Epithelial cell of proximal tubule (primary cell): Measurements from ENCODE around the gene RAPGEF1. TPM values are rescaled to one million over a fixed set of nuclear protein-coding genes. Genes with fewer than 3 reads are reported as not detected.

Experiments
- DNase-seq: peaks from one replicate; pipeline ENCODE4 v3.0.0-alpha.2; 2011; ENCODE audit warnings: low read depth
- H3K4me3 ChIP-seq: 2 replicates; pipeline ENCODE4 v1.5.1; 2011; ENCODE audit warnings: low read depth, mild to moderate bottlenecking, low read length
- CTCF ChIP-seq: conservative IDR thresholded peaks from 2 replicates; pipeline ENCODE4 v1.5.1; 2012; ENCODE audit warnings: low read depth, mild to moderate bottlenecking, low read length
- total RNA-seq: library from RNA; depleted of rRNA; stranded (reverse); fragments of >200 nt; gene quantifications from 2 replicates; pipeline ENCODE4 v1.2.3, GENCODE V29; 2015

Gene RAPGEF1
- total RNA-seq, 1 donor from 2014 or later, result 34.8 TPM

- TF ChIP-seq CTCF, result no peak
- no peak for DNase-seq
- H3K4me3 ChIP-seq, result no peak overlapping the region
Observed at GRCh38 chr9:131610231-131610761, 129.6 kb downstream of the RAPGEF1 start.

- TF ChIP-seq CTCF, result no peak
- no peak for DNase-seq
- H3K4me3 ChIP-seq, result no peak overlapping the region
Observed at GRCh38 chr9:131609099-131609830, 130.6 kb downstream of the RAPGEF1 start.

- DNase-seq, result peak; percentile 43
- H3K4me3 ChIP-seq, result no peak overlapping the region
- no peak for TF ChIP-seq CTCF
Observed at GRCh38 chr9:131608493-131609037, 131.3 kb downstream of the RAPGEF1 start.

- no peak overlapping the region for H3K4me3 ChIP-seq
- DNase-seq, result no peak
- TF ChIP-seq CTCF, result no peak
Observed at GRCh38 chr9:131607591-131607990, 132.3 kb downstream of the RAPGEF1 start.

GRCh38 chr9:131606896-131607567 is 132.8 kb downstream of the RAPGEF1 start:
- no peak for DNase-seq
- H3K4me3 ChIP-seq, result no peak overlapping the region
- no peak for TF ChIP-seq CTCF

- no peak overlapping the region for H3K4me3 ChIP-seq
- DNase-seq, result no peak
- TF ChIP-seq CTCF, result no peak
Observed at GRCh38 chr9:131605770-131606590, 133.9 kb downstream of the RAPGEF1 start.
